SH-SY5Y (cell line): ENCODE data around the gene GRAP2.

Experiments
- GATA2 ChIP-seq: IDR thresholded peaks from 2 replicates; pipeline ENCODE4 v1.6.1; 2011; ENCODE audit warnings: mild to moderate bottlenecking, low read depth, low read length
- GATA3 ChIP-seq: IDR thresholded peaks from 2 replicates; pipeline ENCODE4 v1.6.1; 2011; ENCODE audit warnings: low read depth, mild to moderate bottlenecking, low read length, moderate library complexity

- TF ChIP-seq GATA3 (no peak), GATA2 (no peak)
Observed at GRCh38 chr22:40010746-40011145, 109.9 kb downstream of the GRAP2 start.
